Sigmoid colon (tissue), 7 donors: ENCODE results near the gene TMEM259. TPM values are rescaled to one million over a fixed set of nuclear protein-coding genes. Genes with fewer than 3 reads are reported as not detected.

ENCODE experiments used
- DNase-seq: peaks from one replicate; pipeline ENCODE4 v3.0.0-alpha.2; 2019
- H3K27ac ChIP-seq, 4 donors: fragments of 200-600 bp; sonication (generic); one replicate each; pipeline ENCODE4 v1.5.1; 2016 to 2019; ENCODE audit warnings: mild to moderate bottlenecking in 1 of 4
- H3K27me3 ChIP-seq, 3 donors: fragments of 200-600 bp; sonication (generic); one replicate each; pipeline ENCODE4 v1.5.1; 2019; ENCODE audit warnings: mild to moderate bottlenecking in 1 of 3
- H3K36me3 ChIP-seq, 4 donors: fragments of 200-600 bp; sonication (generic); one replicate each; pipeline ENCODE4 v1.5.1; 2016 to 2019
- H3K4me1 ChIP-seq, 4 donors: fragments of 200-600 bp; sonication (generic); one replicate each; pipeline ENCODE4 v1.5.1; 2017 to 2019
- H3K4me3 ChIP-seq, 4 donors: fragments of 200-600 bp; sonication (generic); one replicate each; pipeline ENCODE4 v1.5.1; 2017 to 2019; ENCODE audit warnings: mild to moderate bottlenecking in 2 of 4, moderate library complexity in 1 of 4
- H3K9me3 ChIP-seq, 4 donors: fragments of 200-600 bp in 3 of 4; sonication (generic) in 3 of 4; one replicate each; pipeline versions ENCODE4 v1.5.1 to v1.6.1; 2013 to 2019
- EP300 ChIP-seq, 4 donors: sonication (generic); formaldehyde crosslinking; IDR thresholded peaks; one replicate each; pipeline ENCODE4 v1.6.1; 2017; ENCODE audit warnings: antibody characterized with exemption in 4 of 4
- POLR2A ChIP-seq, 2 donors: fragments of 450-650 bp; IDR thresholded peaks; one replicate each; pipeline ENCODE4 v1.6.1; 2016; ENCODE audit warnings: antibody characterized with exemption in 2 of 2, mild to moderate bottlenecking in 2 of 2, moderate library complexity in 2 of 2
- POLR2AphosphoS5 ChIP-seq, 4 donors: sonication (generic); formaldehyde crosslinking; IDR thresholded peaks; one replicate each; pipeline ENCODE4 v1.6.1; 2017; ENCODE audit warnings: antibody characterized with exemption in 4 of 4
- WGBS, 2 donors: extraction: QIAGEN DNeasy Blood & Tissue Kit; methylation state at CpG; one replicate each; pipeline ENCODE4 v1.1.7; 2013; 5-methylcytosine and 5-hydroxymethylcytosine counted together
- intact Hi-C: fragments of 100-400 bp; cut with DNase I; formaldehyde crosslinking; loops from one replicate; pipeline ENCODE4 v1.15.1; 2023
- polyA plus RNA-seq, 3 donors: library from polyadenylated mRNA; stranded (reverse); fragments of 200-250 nt; gene quantifications; one replicate each; pipeline ENCODE4 v1.2.3, GENCODE V29; 2013
- total RNA-seq, 4 donors: library from RNA; depleted of rRNA; stranded (reverse); fragments of >200 nt; gene quantifications; one replicate each; pipeline ENCODE4 v1.1.0, GENCODE V29; 2016
- TF ChIP-seq, protein P1 (sequence below), 4 experiments: fragments of 450-650 bp in 3 of 4; fragments of 200-600 bp in 1 of 4; IDR thresholded peaks; one replicate each; pipeline ENCODE4 v1.5.1; 2016 to 2019; ENCODE audit warnings: antibody characterized with exemption in 4 of 4, mild to moderate bottlenecking in 3 of 4, moderate library complexity in 2 of 4
- donor health status: healthy with polysubstance abuse.
- donor health status: Bipolar disorder and iron deficiency.
- donor health status: healthy.

The TMEM259 gene
- total and polyA plus RNA-seq, 7 donors, result 19.2 to 232 (median 94.5) TPM

- no peak overlapping the region for H3K27ac ChIP-seq
- TF ChIP-seq POLR2A (IDR thresholded peaks at IDR 0.05), result no peak
- TF ChIP-seq, protein P1, sequence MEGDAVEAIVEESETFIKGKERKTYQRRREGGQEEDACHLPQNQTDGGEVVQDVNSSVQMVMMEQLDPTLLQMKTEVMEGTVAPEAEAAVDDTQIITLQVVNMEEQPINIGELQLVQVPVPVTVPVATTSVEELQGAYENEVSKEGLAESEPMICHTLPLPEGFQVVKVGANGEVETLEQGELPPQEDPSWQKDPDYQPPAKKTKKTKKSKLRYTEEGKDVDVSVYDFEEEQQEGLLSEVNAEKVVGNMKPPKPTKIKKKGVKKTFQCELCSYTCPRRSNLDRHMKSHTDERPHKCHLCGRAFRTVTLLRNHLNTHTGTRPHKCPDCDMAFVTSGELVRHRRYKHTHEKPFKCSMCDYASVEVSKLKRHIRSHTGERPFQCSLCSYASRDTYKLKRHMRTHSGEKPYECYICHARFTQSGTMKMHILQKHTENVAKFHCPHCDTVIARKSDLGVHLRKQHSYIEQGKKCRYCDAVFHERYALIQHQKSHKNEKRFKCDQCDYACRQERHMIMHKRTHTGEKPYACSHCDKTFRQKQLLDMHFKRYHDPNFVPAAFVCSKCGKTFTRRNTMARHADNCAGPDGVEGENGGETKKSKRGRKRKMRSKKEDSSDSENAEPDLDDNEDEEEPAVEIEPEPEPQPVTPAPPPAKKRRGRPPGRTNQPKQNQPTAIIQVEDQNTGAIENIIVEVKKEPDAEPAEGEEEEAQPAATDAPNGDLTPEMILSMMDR (IDR thresholded peaks at IDR 0.05), result no peak
- no peak for TF ChIP-seq POLR2AphosphoS5 (IDR thresholded peaks at IDR 0.05)
- TF ChIP-seq EP300 (IDR thresholded peaks at IDR 0.05), result no peak
- no peak overlapping the region for H3K4me3 ChIP-seq
- no peaks in the 10 kb centered on the region for H3K9me3 ChIP-seq
- H3K4me1 ChIP-seq, result peaks cover 0 to 12% (median 0%) of the 10 kb centered on the region in 4 donors
- WGBS, 2 donors, result 79 to 94% methylated on average over 73 of the region's 73 CpGs
- peaks cover 27 to 35% (median 30%) of the 10 kb centered on the region in 4 donors for H3K36me3 ChIP-seq
- H3K27me3 ChIP-seq, result peaks cover 0 to 11% (median 8%) of the 10 kb centered on the region in 3 donors
- intact Hi-C loops, result no loop called here
- no peak for DNase-seq
Observed at GRCh38 chr19:1007399-1008251, 13.3 kb downstream of the TMEM259 start.

DNA sequence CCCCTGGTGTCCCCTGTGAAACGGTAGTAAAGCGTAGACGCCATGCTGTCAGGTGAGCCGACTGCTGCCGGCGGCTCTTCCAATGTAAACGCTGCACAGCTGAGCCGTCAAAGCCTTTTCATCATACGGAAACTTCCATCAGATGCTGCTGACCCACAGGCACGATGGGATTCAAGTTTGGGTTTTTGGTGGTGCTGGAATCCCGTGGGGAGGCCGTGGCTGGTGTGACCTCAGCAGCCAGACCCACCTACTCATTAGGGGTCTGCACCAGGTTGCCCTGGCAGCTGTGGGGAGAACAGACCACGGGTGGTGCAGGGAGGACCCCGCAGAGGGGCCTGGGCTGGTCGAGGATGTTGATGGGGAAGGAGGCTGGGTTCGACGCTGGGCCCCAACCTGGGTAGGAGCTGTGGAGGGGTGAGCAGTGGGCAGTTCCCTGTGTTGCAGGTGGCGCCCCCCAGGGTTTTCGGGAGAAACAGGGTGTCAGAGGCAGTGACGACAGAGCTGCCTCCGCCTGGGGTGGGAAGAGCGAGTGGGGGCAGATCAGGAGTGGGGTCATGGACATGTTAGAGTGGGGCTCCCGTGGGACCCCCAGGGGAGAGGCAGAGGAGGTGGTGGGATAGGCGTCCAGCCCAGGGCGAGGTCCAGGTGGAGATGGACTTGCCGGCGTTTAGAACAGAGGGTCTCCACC lies 14.1 kb downstream of the TMEM259 start:
- peaks cover 0 to 18% (median 13%) of the 10 kb centered on the region in 3 donors for H3K27me3 ChIP-seq
- no peak overlapping the region for H3K4me3 ChIP-seq
- 38 to 80% methylated on average over 27 of the region's 27 CpGs for WGBS, 2 donors
- H3K36me3 ChIP-seq, result peaks cover 20 to 27% (median 23%) of the 10 kb centered on the region in 4 donors
- H3K9me3 ChIP-seq, result no peaks in the 10 kb centered on the region
- no peak for TF ChIP-seq POLR2AphosphoS5 (IDR thresholded peaks at IDR 0.05)
- TF ChIP-seq POLR2A (IDR thresholded peaks at IDR 0.05), result no peak
- TF ChIP-seq, protein P1 (IDR thresholded peaks at IDR 0.05), result no peak
- TF ChIP-seq EP300 (IDR thresholded peaks at IDR 0.05), result no peak
- no peak overlapping the region for H3K27ac ChIP-seq
- intact Hi-C loops, result no loop called here
- DNase-seq, result no peak
- peaks cover 0 to 12% (median under 1%) of the 10 kb centered on the region in 4 donors for H3K4me1 ChIP-seq

- Histone ChIP-seq H3K36me3 (peaks cover 2 to 9% (median 4%) of the 10 kb centered on the region in 4 donors), H3K27me3 (peaks cover 12 to 36% (median 29%) of the 10 kb centered on the region in 3 donors), H3K27ac (no peak overlapping the region), H3K4me1 (peaks cover 0 to 21% (median 17%) of the 10 kb centered on the region in 4 donors), H3K9me3 (no peaks in the 10 kb centered on the region), H3K4me3 (no peak overlapping the region)
- TF ChIP-seq, protein P1 (IDR thresholded peaks at IDR 0.05), result no peak
- no peak for TF ChIP-seq POLR2A (IDR thresholded peaks at IDR 0.05)
- TF ChIP-seq EP300 (IDR thresholded peaks at IDR 0.05), result no peak
- TF ChIP-seq POLR2AphosphoS5 (IDR thresholded peaks at IDR 0.05), result no peak
- WGBS, 2 donors, result 82 to 92% methylated on average over 70 of the region's 70 CpGs
- intact Hi-C loops, result no loop called here
- no peak for DNase-seq
Observed at GRCh38 chr19:1004803-1005664, 15.9 kb downstream of the TMEM259 start.

- no peak for DNase-seq
- 54 to 77% methylated on average over 32 of the region's 32 CpGs for WGBS, 2 donors
- Histone ChIP-seq H3K36me3 (peaks cover 0 to 2% (median 0%) of the 10 kb centered on the region in 4 donors), H3K4me3 (no peak overlapping the region), H3K9me3 (no peaks in the 10 kb centered on the region), H3K4me1 (peaks cover 0 to 20% (median 16%) of the 10 kb centered on the region in 4 donors), H3K27ac (no peak overlapping the region), H3K27me3 (peaks cover 15 to 43% (median 36%) of the 10 kb centered on the region in 3 donors)
- TF ChIP-seq POLR2AphosphoS5 (IDR thresholded peaks at IDR 0.05) (no peak), EP300 (IDR thresholded peaks at IDR 0.05) (no peak), POLR2A (IDR thresholded peaks at IDR 0.05) (no peak)
- TF ChIP-seq, protein P1 (IDR thresholded peaks at IDR 0.05), result no peak
- intact Hi-C loops, result no loop called here
Observed at GRCh38 chr19:1004204-1004802, 16.6 kb downstream of the TMEM259 start.
